Breast epithelium (tissue), 4 donors: ENCODE data around the gene APOA4. TPM values are rescaled to one million over a fixed set of nuclear protein-coding genes. Genes with fewer than 3 reads are reported as not detected.

ENCODE experiments used
- DNase-seq, 2 donors: peaks; one replicate each; pipeline ENCODE4 v3.0.0-alpha.2; 2019; ENCODE audit warnings: low spot score in 2 of 2
- H3K27ac ChIP-seq, 2 donors: fragments of 200-600 bp; sonication (generic) in 1 of 2; one replicate each; pipeline ENCODE4 v1.5.1; 2016 to 2019; ENCODE audit warnings: mild to moderate bottlenecking in 1 of 2
- H3K27me3 ChIP-seq, 2 donors: fragments of 200-600 bp; sonication (generic) in 1 of 2; one replicate each; pipeline versions ENCODE4 v1.5.1 to v1.6.0; 2017 to 2019; ENCODE audit warnings: control low read depth in 1 of 2, mild to moderate bottlenecking in 1 of 2
- H3K36me3 ChIP-seq: fragments of 200-600 bp; one replicate; pipeline ENCODE4 v1.5.1; 2019
- H3K4me1 ChIP-seq, 2 donors: fragments of 200-600 bp; sonication (generic); one replicate each; pipeline ENCODE4 v1.5.1; 2016 to 2019; ENCODE audit warnings: control low read depth in 1 of 2
- H3K4me3 ChIP-seq, 3 donors: fragments of 200-600 bp; sonication (generic); 1 replicate in 2 of 3; 2 replicates in 1 of 3; pipeline ENCODE4 v1.5.1; 2016 to 2019; ENCODE audit warnings: mild to moderate bottlenecking in 3 of 3, moderate library complexity in 2 of 3
- H3K9me3 ChIP-seq, 2 donors: fragments of 200-600 bp; sonication (generic) in 1 of 2; one replicate each; pipeline ENCODE4 v1.5.1; 2016 to 2019; ENCODE audit warnings: control low read depth in 1 of 2
- CTCF ChIP-seq, 3 donors: fragments of 450-650 bp; IDR thresholded peaks; one replicate each; pipeline ENCODE4 v1.5.1; 2016 to 2017; ENCODE audit warnings: antibody characterized with exemption in 3 of 3, mild to moderate bottlenecking in 3 of 3, moderate library complexity in 3 of 3
- POLR2A ChIP-seq: fragments of 450-650 bp; IDR thresholded peaks from one replicate; pipeline ENCODE4 v1.6.1; 2016; ENCODE audit warnings: antibody characterized with exemption, mild to moderate bottlenecking, moderate library complexity
- POLR2AphosphoS5 ChIP-seq, 3 donors: sonication (generic); formaldehyde crosslinking; IDR thresholded peaks; one replicate each; pipeline ENCODE4 v1.6.1; 2017; ENCODE audit warnings: antibody characterized with exemption in 3 of 3
- intact Hi-C: fragments of 100-400 bp; cut with DNase I; formaldehyde crosslinking; loops from one replicate; pipeline ENCODE4 v1.15.1; 2023; ENCODE audit warnings: low total_unique reads
- total RNA-seq, 3 donors: library from RNA; depleted of rRNA; stranded (reverse); fragments of >200 nt; gene quantifications; one replicate each; pipeline ENCODE4 v1.1.0, GENCODE V29; 2016

Gene APOA4
- total RNA-seq, 3 donors from 2014 or later: 0.33 TPM; not detected in 2

GRCh38 chr11:116793772-116794097 is 29.4 kb downstream of the APOA4 start:
- TF ChIP-seq POLR2A (no peak), POLR2AphosphoS5 (IDR thresholded peaks at IDR 0.05) (no peak), CTCF (IDR thresholded peaks at IDR 0.05) (no peak)
- peaks cover 0 to 4% of the 10 kb centered on the region in 2 donors for H3K27me3 ChIP-seq
- intact Hi-C loops: no loop called here
- no peaks in the 10 kb centered on the region for H3K4me1 ChIP-seq
- H3K9me3 ChIP-seq: no peaks in the 10 kb centered on the region
- no peak overlapping the region for H3K4me3 ChIP-seq
- no peak for DNase-seq
- no peaks in the 10 kb centered on the region for H3K36me3 ChIP-seq
- no peak overlapping the region for H3K27ac ChIP-seq

- Histone ChIP-seq H3K27me3 (peaks cover 0 to 4% of the 10 kb centered on the region in 2 donors), H3K36me3 (no peaks in the 10 kb centered on the region), H3K4me3 (no peak overlapping the region), H3K4me1 (no peaks in the 10 kb centered on the region), H3K9me3 (no peaks in the 10 kb centered on the region), H3K27ac (no peak overlapping the region)
- DNase-seq: no peak
- intact Hi-C loops: no loop called here
- TF ChIP-seq POLR2A (no peak), POLR2AphosphoS5 (IDR thresholded peaks at IDR 0.05) (no peak), CTCF (IDR thresholded peaks at IDR 0.05) (no peak)
Observed at GRCh38 chr11:116792869-116793771, 30.0 kb downstream of the APOA4 start.

DNA sequence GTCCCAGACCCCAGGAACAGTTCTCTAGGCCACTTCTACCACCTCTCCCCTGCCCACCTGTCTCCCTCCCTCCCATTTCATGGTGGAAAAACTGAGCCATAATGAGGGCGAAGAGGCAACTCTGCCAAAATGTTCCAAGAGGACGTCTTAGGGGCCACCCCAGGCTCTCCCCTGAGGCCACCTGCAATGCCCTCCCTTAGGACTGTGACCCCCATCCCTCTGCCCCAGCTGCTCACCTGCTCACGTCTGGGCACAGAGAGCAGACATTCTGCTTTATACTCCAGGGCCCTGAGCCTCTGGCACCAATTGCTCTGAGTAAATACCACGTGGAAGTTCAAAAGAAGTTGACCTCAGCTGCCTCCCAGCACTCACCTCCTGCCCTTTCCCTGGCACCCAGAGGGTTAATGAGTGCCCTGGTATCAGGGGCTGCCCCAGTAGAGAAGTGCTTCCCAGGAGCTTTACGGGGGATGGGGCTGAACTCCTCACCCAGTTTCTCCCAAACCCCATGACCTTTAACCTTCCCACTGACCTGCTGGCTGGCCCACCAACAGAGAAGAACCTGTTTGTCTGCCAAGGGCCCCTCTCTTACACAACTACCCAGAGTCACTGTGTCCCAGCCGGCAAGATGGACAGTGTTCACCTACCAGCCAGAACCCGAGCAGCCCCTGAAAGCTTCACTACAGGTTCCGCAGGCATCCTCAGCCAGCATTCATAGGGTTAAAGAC is 30.8 kb downstream of the APOA4 start:
- TF ChIP-seq CTCF (IDR thresholded peaks at IDR 0.05): no peak
- no peak for TF ChIP-seq POLR2A
- TF ChIP-seq POLR2AphosphoS5 (IDR thresholded peaks at IDR 0.05): no peak
- H3K36me3 ChIP-seq: no peaks in the 10 kb centered on the region
- H3K4me3 ChIP-seq: no peak overlapping the region
- intact Hi-C loops: no loop called here
- peaks cover 0 to 4% of the 10 kb centered on the region in 2 donors for H3K27me3 ChIP-seq
- DNase-seq: no peak
- no peak overlapping the region for H3K27ac ChIP-seq
- H3K9me3 ChIP-seq: no peaks in the 10 kb centered on the region
- H3K4me1 ChIP-seq: no peaks in the 10 kb centered on the region

- Histone ChIP-seq H3K4me1 (peaks cover 0 to 4% of the 10 kb centered on the region in 2 donors), H3K27ac (no peak within 1 kb of the TSS), H3K9me3 (no peaks in the 10 kb centered on the region), H3K27me3 (peaks cover 0 to 4% of the 10 kb centered on the region in 2 donors), H3K36me3 (no peaks in the 10 kb centered on the region), H3K4me3 (peak within 1 kb of the TSS in 2 of 3 donors; percentile 18 to 24)
- DNase-seq: no peak
- intact Hi-C loops: no loop called here
- TF ChIP-seq POLR2AphosphoS5 (IDR thresholded peaks at IDR 0.05) (no peak), CTCF (IDR thresholded peaks at IDR 0.05) (no peak), POLR2A (no peak)
Observed at GRCh38 chr11:116791813-116792143, 31.3 kb downstream of the APOA4 start, which contains the start of gene APOA5. Gene APOA5 (minus strand): TSS chr11:116791879. CDS start chr11:116791860, 19 bp downstream.
